Type B pancreatic cell (in vitro differentiated cells): ENCODE results near the gene CAMSAP2. TPM values are rescaled to one million over a fixed set of nuclear protein-coding genes. Genes with fewer than 3 reads are reported as not detected.

Experiments used
- DNase-seq: peaks from one replicate; pipeline ENCODE4 v3.0.0; 2021; ENCODE audit warnings: mixed read lengths; ENCODE audit not compliant: unreplicated experiment; ENCODE audit errors: extremely low spot score
- H3K27ac Mint-ChIP-seq: 2 replicates; pipeline ENCODE4 v1.8.0; 2021; ENCODE audit warnings: mild to moderate bottlenecking, mixed read lengths
- H3K27me3 Mint-ChIP-seq: 2 replicates; pipeline ENCODE4 v1.8.0; 2021; ENCODE audit warnings: mixed read lengths
- H3K36me3 Mint-ChIP-seq: 2 replicates; pipeline ENCODE4 v1.8.0; 2021; ENCODE audit warnings: mixed read lengths
- H3K4me1 Mint-ChIP-seq: one replicate; pipeline ENCODE4 v1.8.0; 2021; ENCODE audit warnings: mixed read lengths; ENCODE audit not compliant: unreplicated experiment
- H3K4me3 Mint-ChIP-seq: 2 replicates; pipeline ENCODE4 v1.8.0; 2021; ENCODE audit warnings: mild to moderate bottlenecking, mixed read lengths
- H3K9me3 Mint-ChIP-seq: 2 replicates; pipeline ENCODE4 v1.8.0; 2021; ENCODE audit warnings: mixed read lengths
- total RNA-seq: library from RNA; stranded (reverse); gene quantifications from 2 replicates; pipeline ENCODE4 v1.2.1, GENCODE V29; 2021; ENCODE audit warnings: low replicate concordance
- TF ChIP-seq, protein P1 (sequence below): fragments of 200-600 bp; sonication (generic); conservative IDR thresholded peaks from 2 replicates; pipeline ENCODE4 v1.5.0; 2021; ENCODE audit warnings: antibody characterized with exemption, mild to moderate bottlenecking

The CAMSAP2 gene
- total RNA-seq, 1 donor from 2014 or later, result 27.4 TPM

DNA sequence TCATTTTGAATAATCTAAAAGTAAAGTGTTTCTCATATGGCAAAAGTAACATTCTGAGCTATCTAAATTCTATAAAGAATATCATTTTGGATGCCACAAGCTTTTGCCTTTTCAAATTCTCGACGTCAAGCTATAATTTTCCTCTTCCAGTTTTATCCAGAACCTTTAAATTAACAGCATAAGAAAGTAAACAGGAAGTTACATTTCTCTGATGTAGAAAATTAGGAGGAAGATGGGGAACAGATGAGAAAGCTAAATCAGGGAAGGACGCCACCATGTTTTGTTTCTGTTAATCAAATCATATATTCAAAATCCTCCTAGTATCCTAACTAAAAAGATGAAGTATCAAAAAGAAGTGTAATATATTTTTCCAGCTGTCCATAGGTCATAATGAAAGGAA, 8.8 kb upstream of the CAMSAP2 start:
- TF ChIP-seq, protein P1, sequence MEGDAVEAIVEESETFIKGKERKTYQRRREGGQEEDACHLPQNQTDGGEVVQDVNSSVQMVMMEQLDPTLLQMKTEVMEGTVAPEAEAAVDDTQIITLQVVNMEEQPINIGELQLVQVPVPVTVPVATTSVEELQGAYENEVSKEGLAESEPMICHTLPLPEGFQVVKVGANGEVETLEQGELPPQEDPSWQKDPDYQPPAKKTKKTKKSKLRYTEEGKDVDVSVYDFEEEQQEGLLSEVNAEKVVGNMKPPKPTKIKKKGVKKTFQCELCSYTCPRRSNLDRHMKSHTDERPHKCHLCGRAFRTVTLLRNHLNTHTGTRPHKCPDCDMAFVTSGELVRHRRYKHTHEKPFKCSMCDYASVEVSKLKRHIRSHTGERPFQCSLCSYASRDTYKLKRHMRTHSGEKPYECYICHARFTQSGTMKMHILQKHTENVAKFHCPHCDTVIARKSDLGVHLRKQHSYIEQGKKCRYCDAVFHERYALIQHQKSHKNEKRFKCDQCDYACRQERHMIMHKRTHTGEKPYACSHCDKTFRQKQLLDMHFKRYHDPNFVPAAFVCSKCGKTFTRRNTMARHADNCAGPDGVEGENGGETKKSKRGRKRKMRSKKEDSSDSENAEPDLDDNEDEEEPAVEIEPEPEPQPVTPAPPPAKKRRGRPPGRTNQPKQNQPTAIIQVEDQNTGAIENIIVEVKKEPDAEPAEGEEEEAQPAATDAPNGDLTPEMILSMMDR, result no peak
- H3K4me3 Mint-ChIP-seq, result no peak overlapping the region
- no peak for DNase-seq
- H3K27me3 Mint-ChIP-seq, result no peaks in the 10 kb centered on the region
- H3K4me1 Mint-ChIP-seq, result peaks cover 3% of the 10 kb centered on the region
- H3K27ac Mint-ChIP-seq, result no peak overlapping the region
- no peaks in the 10 kb centered on the region for H3K9me3 Mint-ChIP-seq
- no peaks in the 10 kb centered on the region for H3K36me3 Mint-ChIP-seq

DNA sequence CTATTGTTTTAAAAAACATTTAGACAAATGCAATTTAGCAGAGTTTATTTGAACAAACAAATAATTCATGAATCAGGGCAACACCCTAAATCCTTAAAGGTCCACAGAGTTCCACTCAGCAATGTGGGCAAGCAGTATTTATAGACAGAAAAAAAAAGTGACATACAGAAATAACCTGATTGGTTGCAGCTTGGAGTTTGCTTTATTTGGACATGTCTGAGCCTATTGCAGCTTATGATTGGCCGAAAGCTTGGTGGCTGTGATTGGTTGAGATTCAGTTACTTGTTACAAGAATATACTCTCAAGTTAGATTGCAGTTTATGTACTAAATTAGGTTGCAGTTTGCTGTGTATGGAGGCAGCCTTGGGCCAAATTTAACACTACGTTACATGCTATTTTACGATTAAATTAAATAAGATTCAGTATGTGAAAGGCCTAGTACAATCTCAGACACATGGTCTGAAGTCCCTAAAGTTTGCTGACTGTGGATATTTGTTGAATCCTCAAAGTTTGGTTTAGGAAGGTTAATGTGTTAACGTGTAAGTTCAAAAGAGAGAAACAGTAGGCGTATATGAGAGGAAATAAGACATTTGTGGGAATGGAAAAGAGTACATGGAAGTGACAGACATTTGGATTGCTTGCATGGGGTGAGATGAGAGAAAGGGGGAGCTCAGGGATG, 6.9 kb upstream of the CAMSAP2 start:
- Mint-ChIP-seq H3K27me3 (no peaks in the 10 kb centered on the region), H3K4me1 (peaks cover 3% of the 10 kb centered on the region), H3K27ac (no peak overlapping the region), H3K4me3 (no peak overlapping the region), H3K9me3 (no peaks in the 10 kb centered on the region), H3K36me3 (no peaks in the 10 kb centered on the region)
- TF ChIP-seq, protein P1, result no peak
- DNase-seq, result no peak

DNA sequence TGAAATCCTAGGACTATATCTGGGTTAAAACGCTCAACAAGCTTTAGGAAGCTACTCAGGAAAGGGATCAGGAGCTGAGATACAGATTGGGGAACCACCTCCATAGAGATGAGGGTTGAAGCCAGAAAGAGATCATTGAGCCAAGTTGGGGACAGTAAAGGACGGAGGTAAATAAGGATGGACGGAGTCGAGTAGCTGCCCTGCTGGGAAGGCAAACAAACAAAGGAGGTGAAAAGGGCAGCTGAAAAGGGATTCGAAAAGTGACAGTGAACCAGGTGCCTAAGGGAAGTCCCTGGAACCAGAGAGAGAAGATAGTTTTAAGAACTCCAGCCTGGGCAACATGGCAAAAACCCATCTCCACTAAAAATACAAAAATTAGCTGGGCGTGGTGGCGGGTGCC, 6.3 kb upstream of the CAMSAP2 start:
- DNase-seq, result no peak
- TF ChIP-seq, protein P1, result no peak
- Mint-ChIP-seq H3K4me3 (no peak overlapping the region), H3K4me1 (peaks cover 3% of the 10 kb centered on the region), H3K27ac (no peak overlapping the region), H3K36me3 (no peaks in the 10 kb centered on the region), H3K9me3 (no peaks in the 10 kb centered on the region), H3K27me3 (no peaks in the 10 kb centered on the region)

DNA sequence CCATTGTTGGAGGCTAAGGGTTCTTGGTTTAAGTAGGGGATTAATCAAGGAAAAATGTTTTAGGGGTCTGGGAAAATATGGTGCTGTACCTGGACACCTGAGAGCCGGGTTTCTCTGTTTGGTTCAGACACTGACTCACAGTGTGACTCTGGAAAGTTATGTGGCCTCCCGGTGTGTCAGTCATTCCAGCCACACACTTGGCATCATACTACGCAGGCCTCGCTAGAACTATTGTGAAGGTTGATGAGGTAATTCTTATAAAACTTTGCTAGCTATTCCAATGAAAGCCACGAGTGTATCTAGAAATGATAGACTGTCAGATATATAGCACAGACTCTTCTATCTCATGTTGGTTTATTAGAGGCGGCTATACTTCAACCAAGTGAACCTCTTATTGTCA, 4.8 kb upstream of the CAMSAP2 start:
- no peak for DNase-seq

DNA sequence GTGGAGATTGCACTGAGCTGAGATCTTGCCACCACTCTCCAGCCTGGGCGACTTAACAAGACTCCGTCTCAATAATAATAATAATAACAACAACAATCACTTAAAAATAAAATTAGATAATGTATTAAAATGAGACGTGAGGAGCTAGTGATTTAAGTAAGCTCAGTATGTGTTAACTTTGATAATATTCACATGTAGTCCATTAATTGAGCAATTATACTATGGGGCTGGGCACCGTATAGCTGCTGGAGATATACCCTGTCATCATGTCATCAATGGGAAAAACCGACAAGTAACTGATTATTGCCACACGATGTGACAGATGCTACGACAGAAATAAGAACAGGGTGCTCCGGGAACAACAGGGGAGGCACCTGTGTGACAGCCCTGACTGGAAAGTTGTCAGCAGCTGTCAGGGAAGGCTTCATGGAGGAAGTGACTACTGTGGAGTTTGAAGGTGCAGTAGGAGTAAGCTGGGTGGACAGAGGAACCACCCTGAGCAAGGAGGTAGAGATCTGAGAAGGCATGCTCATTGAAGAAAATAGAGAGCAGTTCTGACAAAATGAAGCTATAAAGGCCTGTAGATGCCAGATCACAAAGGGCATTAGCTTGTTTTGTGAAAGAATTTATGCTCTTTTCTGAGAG, 924 bp upstream of the CAMSAP2 start:
- H3K27me3 Mint-ChIP-seq, result no peaks in the 10 kb centered on the region
- peak overlapping the region; percentile 100 for H3K4me3 Mint-ChIP-seq
- H3K9me3 Mint-ChIP-seq, result no peaks in the 10 kb centered on the region
- peaks cover 27% of the 10 kb centered on the region for H3K4me1 Mint-ChIP-seq
- TF ChIP-seq, protein P1, result no peak
- peak overlapping the region; percentile 100 for H3K27ac Mint-ChIP-seq
- H3K36me3 Mint-ChIP-seq, result no peaks in the 10 kb centered on the region
- DNase-seq, result no peak

More for the DNA sequence above, 4.8 kb upstream of the CAMSAP2 start:
- H3K4me1 Mint-ChIP-seq, result peaks cover 11% of the 10 kb centered on the region
- TF ChIP-seq, protein P1, result no peak
- H3K4me3 Mint-ChIP-seq, result no peak overlapping the region
- no peaks in the 10 kb centered on the region for H3K36me3 Mint-ChIP-seq
- H3K27ac Mint-ChIP-seq, result no peak overlapping the region
- H3K9me3 Mint-ChIP-seq, result no peaks in the 10 kb centered on the region
- H3K27me3 Mint-ChIP-seq, result no peaks in the 10 kb centered on the region
